GM18909 (cell line): ENCODE data around the gene TMUB1.

Source experiments
- ATAC-seq: cut with Tn5 transposase; IDR thresholded peaks from one replicate; pipeline ENCODE4 v1.9.1; 2021; ENCODE audit warnings: mild to moderate bottlenecking; ENCODE audit not compliant: unreplicated experiment, poor library complexity

The TMUB1 gene

DNA sequence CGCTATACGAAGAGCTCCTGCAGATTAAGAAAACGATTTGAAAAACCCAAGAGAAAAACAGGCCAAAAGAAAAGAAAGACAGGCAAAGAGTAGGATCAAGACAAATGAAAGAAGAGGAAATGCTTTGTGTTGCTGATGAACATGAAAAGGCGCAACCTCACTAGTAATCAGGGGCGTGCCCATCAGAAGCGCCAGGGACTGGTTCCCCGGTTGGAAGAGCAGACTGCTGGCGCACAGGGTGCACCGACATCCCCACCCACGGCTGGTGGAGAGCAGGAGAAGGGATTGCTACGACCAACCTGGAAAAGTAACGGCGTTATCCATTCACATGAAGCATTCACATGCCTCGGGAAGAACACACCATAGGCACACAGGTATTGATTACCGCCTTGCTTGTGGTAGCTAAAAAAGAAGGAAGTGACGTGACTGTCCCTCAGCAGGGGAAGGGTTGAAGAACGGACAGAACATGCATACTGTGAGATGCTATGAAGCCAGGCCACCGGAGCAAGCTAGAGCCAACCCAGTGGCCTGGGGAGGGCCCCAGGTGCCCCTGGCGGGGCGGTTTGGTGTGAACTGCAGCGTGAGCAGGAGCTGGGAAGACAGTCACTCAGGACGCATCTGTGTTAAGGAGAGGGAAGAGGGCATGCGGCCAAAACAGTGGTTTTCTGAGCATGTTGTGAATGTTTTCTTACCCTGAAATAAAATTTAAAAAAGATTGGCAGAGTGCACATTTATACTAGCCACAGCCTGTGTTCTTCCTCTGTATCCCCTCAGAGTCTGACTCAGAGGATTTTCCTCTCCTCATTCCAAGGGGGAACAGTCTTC lies 21.3 kb upstream of the TMUB1 start:
- no peak for ATAC-seq

DNA sequence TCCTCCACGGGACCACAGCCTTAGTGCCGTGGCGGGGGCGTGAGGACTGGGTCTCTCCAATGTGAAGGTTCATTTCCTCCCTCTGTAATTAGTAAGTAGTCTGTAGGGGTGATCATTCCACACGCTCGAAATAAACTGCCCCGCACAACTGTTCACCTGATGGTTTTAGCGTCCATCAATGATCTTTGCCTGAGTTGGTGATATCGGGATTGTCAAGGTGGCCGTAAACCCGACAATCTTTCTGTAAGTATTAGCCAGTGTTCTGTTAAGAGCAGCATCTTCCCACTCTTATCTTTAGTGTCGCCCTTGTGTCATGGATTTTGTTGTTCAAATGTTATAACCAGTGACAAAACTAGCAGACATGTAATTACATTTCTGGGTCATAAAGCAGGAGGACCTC lies 20.7 kb upstream of the TMUB1 start:
- no peak for ATAC-seq

DNA sequence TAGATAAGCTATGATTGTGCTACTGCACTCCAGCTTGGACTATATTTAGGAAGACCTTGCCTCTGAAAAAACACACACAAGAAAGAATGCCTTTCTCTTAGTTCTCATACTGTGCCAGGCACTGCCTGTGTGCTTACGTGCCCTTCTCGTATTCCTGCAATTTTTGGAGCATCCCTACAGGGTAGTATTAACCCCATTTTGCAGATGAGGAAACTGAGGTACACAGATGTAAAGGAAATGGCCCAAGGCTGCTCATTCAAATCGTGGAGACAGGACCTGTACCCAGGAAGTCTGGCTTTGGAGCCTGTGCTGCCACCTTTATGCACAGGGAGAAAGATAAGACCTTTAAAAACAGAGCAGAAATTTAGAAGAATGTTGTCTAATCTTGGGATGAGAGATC lies 19.7 kb upstream of the TMUB1 start:
- no peak for ATAC-seq

DNA sequence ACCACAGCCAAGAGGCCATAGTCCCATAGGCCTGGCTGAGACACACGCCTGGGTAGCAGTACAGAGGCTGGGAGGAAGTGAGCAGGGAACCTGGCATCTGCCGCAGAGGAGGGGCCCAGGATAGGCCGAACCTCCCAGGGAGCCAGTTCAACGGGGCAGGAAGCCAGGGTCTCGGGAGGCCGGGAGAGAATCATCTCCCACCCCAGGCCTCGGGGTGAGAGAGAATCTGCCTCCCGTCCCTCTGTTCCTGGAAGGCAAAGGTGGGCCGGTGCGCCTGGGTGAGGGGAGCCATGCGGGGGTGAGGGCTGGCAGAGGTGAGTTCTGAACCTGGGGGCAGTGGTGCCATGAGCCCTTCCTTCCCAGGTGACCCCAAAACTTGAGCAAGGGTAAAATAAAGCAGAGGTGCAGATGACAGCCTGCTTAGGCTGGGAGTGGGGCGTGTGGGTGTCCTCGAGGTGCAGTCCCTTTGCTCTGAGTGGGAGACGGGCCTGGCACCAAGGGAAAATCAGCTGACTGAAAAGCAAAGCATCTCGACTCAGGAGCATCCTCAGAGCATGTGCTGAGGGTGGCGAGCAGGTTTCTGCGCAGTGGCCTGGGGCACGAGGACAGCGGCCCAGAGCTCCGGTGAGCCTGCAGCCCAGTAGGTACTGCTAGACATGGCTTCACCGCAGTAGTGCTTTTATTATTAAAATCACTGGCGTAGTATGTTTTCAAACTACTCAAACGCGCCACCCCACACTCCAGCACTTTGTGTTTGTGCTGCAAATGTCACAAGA lies 18.5 kb upstream of the TMUB1 start:
- no peak for ATAC-seq

DNA sequence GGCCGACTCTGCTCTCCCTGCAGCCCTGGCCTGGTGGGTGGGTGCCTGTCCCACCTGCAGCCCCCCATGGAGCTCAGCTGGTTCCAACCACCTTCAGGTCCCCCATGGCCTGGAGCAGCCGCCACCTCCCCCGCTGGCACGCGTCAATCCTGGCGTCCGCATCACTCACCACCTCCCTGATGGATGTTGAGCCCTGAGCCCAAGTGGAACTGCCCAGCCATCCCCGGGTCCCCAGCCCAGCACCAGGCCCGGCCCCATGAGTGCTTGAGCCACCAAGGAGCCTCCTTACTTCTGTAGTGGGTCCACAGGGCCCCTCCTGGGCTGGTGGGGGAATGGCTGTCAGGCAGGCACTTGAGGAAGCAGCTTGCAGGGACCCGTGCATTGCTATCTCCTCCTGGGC lies 17.6 kb upstream of the TMUB1 start:
- no peak for ATAC-seq

DNA sequence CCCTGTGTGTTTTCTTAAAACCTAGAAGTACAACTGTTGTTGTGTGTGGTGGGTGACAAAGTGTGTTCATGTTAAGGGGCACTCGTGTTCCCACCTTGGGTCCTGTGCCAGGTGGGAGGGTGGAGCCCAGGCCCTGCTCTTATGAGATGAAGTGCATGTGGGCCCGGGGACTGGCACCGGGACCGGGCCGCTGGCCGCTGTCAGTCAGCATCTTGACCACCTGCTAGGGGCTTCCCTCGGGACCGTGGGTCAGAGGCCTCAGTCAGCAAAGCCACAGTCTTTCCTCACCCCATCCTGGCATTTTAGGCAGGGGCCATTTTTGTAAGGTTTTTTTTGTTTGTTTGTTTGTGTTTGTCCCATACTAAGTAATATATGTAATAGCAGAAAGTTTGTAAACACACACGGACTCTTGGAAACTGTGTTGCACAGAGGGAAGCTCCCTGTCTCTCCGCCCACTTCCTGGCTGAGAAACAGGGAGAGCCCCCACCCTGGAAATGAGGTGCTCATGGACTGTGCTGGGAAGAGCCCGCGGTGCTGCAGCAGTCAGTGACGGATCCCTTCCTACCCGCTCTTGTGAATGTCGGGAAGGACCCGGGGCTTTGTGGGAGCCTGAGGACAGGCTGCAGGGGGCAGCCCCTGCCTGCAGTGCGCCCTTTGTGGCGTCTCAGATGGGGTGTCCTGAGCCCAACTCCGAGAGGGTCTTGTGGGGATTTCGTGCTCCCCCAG lies 16.4 kb upstream of the TMUB1 start:
- no peak for ATAC-seq

DNA sequence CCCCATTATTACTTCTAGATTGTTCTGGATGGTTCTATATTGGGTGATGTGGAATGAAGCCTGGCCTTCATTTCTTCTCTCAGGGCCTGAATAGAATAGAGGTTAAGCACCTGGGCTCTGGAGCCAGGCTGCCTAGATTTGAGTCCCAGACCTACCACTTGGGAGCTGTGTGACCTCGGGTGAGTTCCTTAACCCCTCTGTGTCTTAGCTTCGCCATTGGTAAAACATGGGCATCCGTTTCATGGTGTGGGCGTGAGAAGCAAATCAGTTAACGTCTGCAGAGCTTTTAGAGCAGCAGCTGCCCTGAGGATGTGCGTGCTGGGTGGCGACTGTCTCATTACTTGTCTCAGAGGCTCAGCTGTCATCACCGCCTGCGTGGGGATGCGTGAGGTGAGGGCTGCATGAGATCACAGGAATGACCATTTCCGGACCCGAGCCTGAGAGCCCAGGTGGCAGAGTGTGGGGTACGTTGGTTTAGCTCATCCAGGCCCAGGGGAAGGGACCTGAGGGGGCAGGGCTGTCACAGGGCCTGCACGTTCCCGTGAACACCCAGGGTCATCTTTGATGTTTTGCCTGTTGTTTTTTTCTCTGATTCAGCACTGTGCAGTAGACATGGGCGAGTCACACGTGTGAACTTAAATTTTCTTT lies 12.7 kb upstream of the TMUB1 start:
- ATAC-seq, result no peak

DNA sequence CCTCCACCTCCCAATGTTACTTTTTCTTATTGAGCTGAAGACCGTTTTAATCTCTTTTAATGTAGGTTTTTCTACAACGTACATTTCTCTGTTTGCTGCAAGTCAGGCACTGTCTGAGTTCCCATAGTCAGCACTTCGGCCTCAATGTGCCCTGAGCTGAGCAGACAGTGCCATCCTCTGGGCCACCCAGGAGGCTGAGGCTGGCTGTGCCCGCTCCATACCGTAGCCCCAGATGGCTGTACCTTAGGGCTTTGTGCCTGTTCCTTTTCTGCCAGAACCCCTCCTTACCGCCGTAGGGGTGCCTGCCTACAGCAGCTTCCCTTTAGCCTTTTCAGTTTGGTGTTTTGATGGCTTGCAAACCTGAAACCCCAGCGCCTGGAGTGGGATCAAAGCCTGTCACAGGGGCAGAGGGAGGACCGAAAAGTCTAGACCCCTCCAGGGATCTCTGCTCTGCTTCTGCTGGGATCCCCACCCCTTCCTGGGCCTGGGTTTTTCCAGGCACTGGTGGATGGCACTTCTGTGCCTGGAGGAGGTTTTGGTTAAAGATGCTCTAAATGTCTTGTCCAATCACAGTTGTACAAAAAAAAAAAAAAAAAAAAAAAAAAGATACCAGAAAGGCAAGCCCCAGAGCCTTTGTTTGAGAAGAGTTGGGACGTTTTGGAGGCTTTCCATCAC lies 12.0 kb upstream of the TMUB1 start:
- no peak for ATAC-seq

DNA sequence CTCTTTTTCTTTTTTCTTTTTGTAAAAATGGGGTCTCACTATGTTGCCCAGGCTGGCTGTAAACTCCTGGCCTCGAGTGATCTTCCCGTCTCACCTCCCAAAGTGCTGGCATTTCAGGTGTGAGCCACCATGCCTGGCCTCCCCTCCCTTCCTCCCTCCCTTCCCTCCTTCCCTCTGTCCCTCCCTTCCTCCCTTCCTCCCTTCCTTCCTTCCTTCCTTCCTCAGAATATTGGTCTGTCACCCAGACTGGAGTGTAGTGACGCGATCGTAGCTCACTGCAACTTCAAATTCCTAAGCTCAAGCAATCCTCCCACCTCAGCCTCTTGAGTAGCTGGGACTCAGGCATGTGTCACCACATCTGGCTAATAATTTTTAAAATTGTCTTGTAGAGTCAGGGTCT lies 11.4 kb upstream of the TMUB1 start:
- ATAC-seq, result no peak

DNA sequence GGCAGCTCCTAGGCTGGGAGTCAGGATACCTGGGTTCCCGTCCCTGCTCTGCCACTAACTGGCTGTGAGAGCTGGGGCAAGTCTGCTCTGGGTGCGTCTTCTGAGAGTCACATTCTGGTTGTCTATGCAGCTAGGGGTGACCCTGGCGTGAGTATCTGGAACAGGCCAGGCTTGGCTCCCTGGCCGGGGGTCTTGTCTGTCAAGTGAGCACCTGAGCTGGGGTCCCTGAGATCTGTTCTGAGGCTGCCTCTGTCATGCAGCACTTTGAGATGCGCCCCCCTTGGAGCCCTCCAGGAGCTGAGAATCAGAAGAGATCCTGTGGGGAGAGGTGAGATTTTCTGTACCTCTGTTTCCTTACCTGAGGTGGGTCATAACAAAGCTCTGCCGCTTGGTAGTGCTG lies 10.5 kb upstream of the TMUB1 start:
- ATAC-seq, result no peak

DNA sequence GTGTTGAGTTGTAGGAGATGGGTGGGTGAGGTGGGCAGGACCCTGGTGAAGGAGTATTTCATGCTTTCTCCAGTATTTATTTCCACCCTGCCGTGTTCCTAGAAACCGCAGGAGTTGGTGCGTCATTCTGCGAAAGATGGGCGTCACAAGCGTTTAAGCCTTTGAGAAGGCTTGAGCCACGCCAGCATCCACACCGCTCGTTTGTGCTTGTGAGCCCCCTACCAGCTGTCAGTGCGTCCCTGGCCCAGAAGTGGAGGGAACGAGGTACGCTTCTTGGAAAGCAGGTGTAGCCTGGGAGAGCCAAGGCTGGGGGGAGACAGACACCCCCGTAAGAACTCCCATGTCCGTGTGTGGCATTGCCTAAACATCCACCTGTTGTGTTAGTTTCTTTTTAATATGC lies 8.7 kb upstream of the TMUB1 start:
- no peak for ATAC-seq

DNA sequence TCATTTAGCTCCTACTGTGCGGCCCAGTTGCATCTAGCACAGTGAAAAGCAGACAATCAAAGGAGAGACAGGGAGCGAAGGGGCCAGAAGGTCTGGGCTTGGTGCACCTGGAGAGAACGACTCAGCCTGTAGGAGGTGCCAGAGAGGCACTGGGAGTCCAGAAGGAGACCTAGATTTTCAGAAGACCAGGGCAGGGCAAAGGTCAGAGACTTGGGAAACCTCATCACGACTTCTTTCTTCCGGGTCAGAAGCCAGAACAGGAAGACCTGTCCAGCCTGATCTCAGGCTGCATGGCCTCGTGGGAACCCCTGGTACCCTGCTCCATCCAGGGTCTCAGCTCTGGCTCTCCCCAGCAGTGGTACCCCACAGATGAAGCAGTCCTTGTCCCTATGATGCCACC lies 8.1 kb upstream of the TMUB1 start:
- no peak for ATAC-seq

DNA sequence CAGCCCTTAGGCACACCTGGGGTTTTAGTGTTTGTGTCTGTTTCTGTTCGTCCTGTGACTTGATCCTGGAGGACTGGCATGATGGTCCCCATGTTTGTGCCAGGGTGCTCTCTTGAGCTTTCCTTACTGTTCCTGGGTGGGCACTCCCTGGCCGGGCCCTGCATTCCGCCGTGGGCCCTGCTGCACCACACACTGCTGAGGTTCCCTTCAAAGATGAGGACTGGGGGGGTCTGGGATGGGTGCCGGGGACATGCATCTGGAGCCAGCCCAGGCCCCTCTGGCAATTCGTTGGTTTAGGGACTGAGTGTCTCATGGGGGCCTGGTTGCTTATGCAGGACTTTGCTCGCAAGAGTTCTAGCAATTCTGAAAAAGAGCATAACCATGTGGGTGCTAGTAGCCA lies 7.7 kb upstream of the TMUB1 start:
- no peak for ATAC-seq

DNA sequence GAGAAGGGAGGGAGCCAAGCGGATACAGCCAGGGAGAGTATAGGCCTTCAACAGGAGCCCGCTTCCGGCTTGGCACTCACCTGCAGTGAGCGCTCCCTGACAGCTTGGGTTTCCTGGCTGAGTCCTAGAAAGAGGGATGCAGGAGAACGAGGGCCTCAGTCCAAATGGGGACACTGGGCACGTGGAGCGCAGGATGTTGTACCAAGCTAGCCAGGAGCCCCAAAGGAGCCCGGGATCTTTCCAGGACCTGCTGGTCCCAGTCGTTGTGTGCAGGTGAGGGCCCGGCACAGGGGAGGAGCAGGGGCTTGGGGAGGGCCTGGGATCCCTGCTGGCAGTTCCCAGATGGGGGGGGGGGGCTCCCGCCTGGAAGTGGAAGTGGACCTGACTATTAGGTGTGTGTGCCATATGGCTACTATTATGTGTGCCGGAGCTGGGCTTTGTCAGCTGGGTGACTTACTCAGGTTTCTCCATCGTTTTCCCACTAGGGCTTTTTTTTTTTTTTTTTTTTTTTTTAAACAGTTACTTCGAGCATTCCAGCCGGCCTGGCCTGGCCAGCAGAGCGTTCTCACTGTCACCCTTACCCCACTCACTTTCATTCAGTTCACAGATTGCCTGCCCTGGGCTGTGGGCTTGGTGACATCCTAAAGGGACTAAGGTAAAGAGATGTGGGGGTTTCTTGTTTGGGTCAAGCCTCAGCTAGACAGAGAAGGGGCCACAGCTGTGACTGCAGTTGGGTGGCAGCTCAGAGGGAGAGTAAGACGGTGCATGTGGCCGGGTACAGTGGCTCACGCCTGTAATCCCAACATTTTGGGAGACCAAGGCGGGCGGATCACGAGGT lies 6.8 kb upstream of the TMUB1 start:
- ATAC-seq, result no peak

DNA sequence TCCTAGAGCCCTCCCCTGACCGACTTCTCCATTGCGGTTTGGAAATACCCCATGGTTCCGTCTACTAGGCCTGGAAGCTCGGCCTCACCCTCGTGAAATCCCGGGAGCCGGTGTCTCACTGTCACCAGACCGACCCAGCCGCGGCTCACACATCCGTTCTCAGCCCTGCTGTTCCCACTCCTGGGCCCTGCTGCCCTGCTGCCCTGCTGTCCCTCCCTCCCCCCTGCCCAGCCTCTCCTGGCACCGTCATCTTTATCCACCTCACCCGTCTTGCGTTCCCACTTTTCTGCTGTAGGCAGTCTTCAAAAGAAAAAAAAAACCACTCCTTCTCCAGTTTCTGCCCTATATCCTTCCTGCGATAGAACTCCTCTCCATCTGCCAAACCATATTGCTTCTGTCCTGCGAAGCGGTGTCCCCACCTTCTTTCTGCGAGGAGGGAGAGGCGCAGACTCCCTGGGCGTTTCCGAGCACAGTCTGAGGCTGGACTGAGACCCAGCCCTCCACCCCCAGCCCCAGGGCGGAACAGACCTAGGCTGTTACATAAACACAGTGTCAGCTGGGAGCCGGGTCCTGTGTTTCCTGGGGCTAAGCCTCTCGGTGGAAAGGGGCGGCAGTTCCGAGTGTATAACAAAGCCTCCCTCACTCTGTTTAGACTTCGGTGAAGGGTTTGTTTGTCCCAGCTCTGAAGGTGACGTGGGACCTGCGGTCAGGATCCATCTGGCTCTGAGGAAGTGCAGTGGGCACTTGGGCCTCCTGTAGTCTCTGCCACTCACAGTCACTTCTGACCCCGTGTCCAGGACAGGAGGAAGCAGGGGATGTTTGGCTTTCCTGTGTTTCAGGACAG lies 5.8 kb upstream of the TMUB1 start:
- no peak for ATAC-seq

DNA sequence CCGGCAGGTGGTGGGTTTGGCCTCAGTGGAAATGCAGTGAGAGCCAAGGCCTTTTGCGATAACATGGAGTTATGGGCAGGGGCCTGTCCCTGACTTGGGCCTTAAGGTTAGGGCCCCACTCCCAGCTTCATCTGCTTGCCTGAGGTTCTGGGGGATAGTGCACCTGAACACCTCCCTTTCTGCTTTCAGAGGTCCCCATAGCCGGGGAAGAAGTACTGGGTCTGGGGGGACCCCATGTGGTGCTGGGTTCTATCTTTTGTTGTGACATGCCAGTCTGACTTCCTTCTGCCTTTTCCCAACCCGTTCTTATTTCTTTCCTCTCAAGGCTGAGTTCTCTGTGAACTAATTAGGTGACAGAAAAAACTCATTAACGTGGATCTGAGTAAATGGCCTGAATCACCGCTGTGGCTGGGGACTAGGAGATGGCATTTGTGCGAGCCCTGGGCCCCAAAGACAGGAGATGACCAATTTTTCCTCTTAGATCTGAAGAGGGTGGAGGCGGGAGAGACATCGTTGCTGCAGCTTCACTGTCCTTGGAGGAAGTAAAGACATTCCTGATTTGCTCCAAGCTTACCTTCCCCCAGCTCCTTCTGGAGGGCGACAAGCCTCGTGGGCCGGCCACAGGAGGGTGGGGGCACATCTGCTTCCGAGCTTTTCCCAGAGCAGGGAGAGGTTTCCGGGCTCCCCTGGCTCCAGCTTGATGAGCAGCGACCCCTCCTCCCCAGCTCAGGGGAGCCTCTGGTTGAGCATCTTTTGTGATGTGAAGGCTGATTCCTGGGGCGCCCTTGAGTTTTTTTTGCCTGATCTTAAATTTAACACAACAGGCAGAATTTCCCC lies 4.9 kb upstream of the TMUB1 start:
- ATAC-seq, result no peak

DNA sequence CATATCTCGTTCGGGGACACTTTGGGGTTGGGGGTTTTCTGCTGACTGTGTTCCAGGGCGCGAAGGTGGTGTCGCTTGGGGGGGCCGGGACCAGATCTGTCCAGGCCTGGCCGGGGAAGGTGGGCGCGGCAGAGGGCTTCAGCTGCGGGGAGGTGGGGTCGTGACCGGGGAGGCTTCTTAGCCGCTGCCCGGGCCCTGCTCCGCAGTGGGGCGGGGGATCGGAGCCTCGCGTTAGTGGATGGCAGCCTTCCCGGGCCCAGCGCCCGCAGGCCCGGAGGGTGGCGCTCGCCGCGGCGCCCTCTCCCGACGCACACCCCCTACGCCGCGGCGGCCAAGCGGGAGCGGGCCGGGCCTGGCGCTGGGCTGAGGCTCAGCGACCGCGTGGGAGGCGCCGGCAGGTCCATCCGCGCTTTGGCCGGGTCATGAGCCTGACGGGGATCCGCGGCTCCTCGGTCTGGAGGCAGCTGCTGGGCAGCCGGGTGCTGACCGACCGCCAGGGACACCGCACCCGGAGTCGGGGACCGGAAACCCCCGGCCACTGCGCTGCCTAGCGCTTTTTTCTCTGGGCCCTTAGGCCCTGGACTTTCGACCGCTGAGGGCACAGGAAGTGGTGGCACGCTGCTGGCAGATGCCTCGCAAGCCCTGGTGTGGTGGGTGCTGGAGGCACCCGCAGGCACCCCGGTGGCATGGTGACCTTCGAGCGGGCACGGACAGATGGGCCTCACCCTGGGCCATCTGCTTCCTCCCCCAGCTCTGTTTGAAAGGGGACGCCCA lies 4.1 kb upstream of the TMUB1 start:
- ATAC-seq, result peak; percentile 31
